Natural killer cell treated with Interleukin-12 subunit alpha and Interleukin-12 subunit beta and Interleukin-15 and Interleukin-18, amount 100 ng/mL, for 72 hours (primary cell): ENCODE measurements around the gene ENTHD1. TPM values are rescaled to one million over a fixed set of nuclear protein-coding genes. Genes with fewer than 3 reads are reported as not detected.
"Not testable (repeated sequence)": the region's sequence is repeated elsewhere in the genome, so short reads cannot be mapped to it uniquely, and the experiment has no call there.

Source experiments
- ATAC-seq, 2 donors: fragments of 150-1000 bp; cut with Tn5 transposase in 1 of 2; sonication (Bioruptor Pico), chemical (Tn5 transposase) in 1 of 2; 2 replicates each; pipeline ENCODE4 v1.10.0; 2021
- DNase-seq: peaks from one replicate; pipeline ENCODE4 v3.0.0; 2022; ENCODE audit warnings: low spot score
- H3K27ac Mint-ChIP-seq, 2 donors: 1 replicate in 1 of 2; 2 replicates in 1 of 2; pipeline ENCODE4 v1.8.0; 2022; ENCODE audit warnings: mixed read lengths in 2 of 2, mild to moderate bottlenecking in 1 of 2, moderate library complexity in 1 of 2
- H3K27me3 Mint-ChIP-seq, 2 donors: 1 replicate in 1 of 2; 2 replicates in 1 of 2; pipeline ENCODE4 v1.8.0; 2022; ENCODE audit warnings: mixed read lengths in 2 of 2
- H3K36me3 Mint-ChIP-seq: one replicate; pipeline ENCODE4 v1.8.0; 2022; ENCODE audit warnings: mixed read lengths
- H3K4me1 Mint-ChIP-seq, 2 donors: 1 replicate in 1 of 2; 2 replicates in 1 of 2; pipeline ENCODE4 v1.8.0; 2022; ENCODE audit warnings: low read depth in 2 of 2, mixed read lengths in 2 of 2, mild to moderate bottlenecking in 1 of 2
- H3K4me3 Mint-ChIP-seq: one replicate; pipeline ENCODE4 v1.8.0; 2022; ENCODE audit warnings: mixed read lengths
- H3K9me3 Mint-ChIP-seq: 2 replicates; pipeline ENCODE4 v1.8.0; 2022; ENCODE audit warnings: mixed read lengths
- total RNA-seq, 2 donors: library from RNA; stranded (reverse); gene quantifications; one replicate each; pipeline ENCODE4 v1.2.3, GENCODE V29; 2022

The ENTHD1 gene
- total RNA-seq, 2 donors from 2014 or later: not detected

- Mint-ChIP-seq H3K9me3 (no peaks in the 10 kb centered on the region), H3K27ac (no peak overlapping the region), H3K27me3 (peaks cover 8 to 22% of the 10 kb centered on the region in 2 donors), H3K4me1 (no peaks in the 10 kb centered on the region), H3K36me3 (no peaks in the 10 kb centered on the region), H3K4me3 (no peak overlapping the region)
- DNase-seq (no peak), ATAC-seq (no peak)
Measured at GRCh38 chr22:39765046-39765445, 128.5 kb downstream of the ENTHD1 start.

GRCh38 chr22:39763276-39763675 is 130.3 kb downstream of the ENTHD1 start:
- no peak for DNase-seq
- no peak overlapping the region for H3K4me3 Mint-ChIP-seq
- no peaks in the 10 kb centered on the region for H3K4me1 Mint-ChIP-seq
- peaks cover 8 to 16% of the 10 kb centered on the region in 2 donors for H3K27me3 Mint-ChIP-seq
- H3K36me3 Mint-ChIP-seq: no peaks in the 10 kb centered on the region
- no peak for ATAC-seq
- H3K27ac Mint-ChIP-seq: no peak overlapping the region
- H3K9me3 Mint-ChIP-seq: no peaks in the 10 kb centered on the region

- no peaks in the 10 kb centered on the region for H3K36me3 Mint-ChIP-seq
- peaks cover 9 to 15% of the 10 kb centered on the region in 2 donors for H3K4me1 Mint-ChIP-seq
- no peaks in the 10 kb centered on the region for H3K9me3 Mint-ChIP-seq
- H3K4me3 Mint-ChIP-seq: no peak overlapping the region
- no peak overlapping the region for H3K27ac Mint-ChIP-seq
- peaks cover 17 to 19% of the 10 kb centered on the region in 2 donors for H3K27me3 Mint-ChIP-seq
- no peak for DNase-seq
- no peak for ATAC-seq
Measured at GRCh38 chr22:39750759-39751158, 142.8 kb downstream of the ENTHD1 start.

DNA sequence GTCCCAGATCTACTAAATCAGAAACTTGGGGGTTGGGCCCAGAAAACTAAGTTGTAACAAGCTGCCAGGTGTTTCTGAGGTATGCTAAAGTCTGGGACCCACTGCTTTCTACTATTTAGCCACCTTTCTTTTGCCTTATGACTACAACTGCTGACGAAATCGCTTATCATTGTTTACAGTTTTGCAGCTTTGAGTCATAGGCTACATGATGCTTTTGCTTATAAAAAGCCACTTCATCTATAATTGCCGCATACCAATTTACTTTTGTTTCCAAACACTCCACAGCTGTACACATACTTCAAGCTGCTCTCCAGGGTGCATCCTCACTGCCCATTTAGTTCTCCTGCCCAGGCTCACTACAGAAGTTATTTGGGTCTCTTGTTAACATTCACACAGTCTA is 144.7 kb downstream of the ENTHD1 start:
- H3K36me3 Mint-ChIP-seq: no peaks in the 10 kb centered on the region
- ATAC-seq (no peak), DNase-seq (no peak)
- H3K4me1 Mint-ChIP-seq: peaks cover 14 to 21% of the 10 kb centered on the region in 2 donors
- H3K27ac Mint-ChIP-seq: no peak overlapping the region
- H3K9me3 Mint-ChIP-seq: no peaks in the 10 kb centered on the region
- H3K27me3 Mint-ChIP-seq: peaks cover 9 to 12% of the 10 kb centered on the region in 2 donors
- no peak overlapping the region for H3K4me3 Mint-ChIP-seq

- ATAC-seq (peak in 1 of 2 donors; percentile 61), DNase-seq (no peak)
- Mint-ChIP-seq H3K4me3 (peak overlapping the region; percentile 18), H3K27ac (peak overlapping the region; percentile 15 to 67), H3K36me3 (no peaks in the 10 kb centered on the region), H3K27me3 (peaks cover 0 to 5% of the 10 kb centered on the region in 2 donors), H3K9me3 (no peaks in the 10 kb centered on the region), H3K4me1 (peaks cover 14 to 20% of the 10 kb centered on the region in 2 donors)
Measured at GRCh38 chr22:39746600-39747262, 146.8 kb downstream of the ENTHD1 start.

DNA sequence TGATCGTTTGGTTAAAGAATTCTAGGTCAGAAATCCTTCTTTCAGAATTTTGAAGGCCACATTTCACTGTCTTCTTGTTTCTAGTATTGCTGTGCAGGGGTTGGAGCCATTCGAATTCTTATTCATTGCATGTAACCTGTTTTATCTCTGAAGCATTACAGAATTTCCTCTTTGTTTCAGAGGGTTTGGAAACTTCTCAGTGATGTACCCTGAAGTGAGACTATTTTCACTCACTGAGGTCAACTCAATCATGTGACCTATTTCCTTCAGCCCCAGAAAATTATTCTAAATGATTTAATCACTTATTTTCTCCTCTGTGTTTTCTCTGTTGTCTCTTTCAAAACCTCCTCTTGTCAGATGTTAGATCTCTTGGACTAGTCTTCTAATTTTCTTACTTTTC is 147.8 kb downstream of the ENTHD1 start:
- ATAC-seq (peak in 1 of 2 donors; percentile 66), DNase-seq (no peak)
- peaks cover 14 to 20% of the 10 kb centered on the region in 2 donors for H3K4me1 Mint-ChIP-seq
- H3K4me3 Mint-ChIP-seq: peak overlapping the region; percentile 18
- H3K27me3 Mint-ChIP-seq: peaks cover 0 to 7% of the 10 kb centered on the region in 2 donors
- no peaks in the 10 kb centered on the region for H3K36me3 Mint-ChIP-seq
- H3K9me3 Mint-ChIP-seq: no peaks in the 10 kb centered on the region
- H3K27ac Mint-ChIP-seq: peak overlapping the region; percentile 15 to 67

DNA sequence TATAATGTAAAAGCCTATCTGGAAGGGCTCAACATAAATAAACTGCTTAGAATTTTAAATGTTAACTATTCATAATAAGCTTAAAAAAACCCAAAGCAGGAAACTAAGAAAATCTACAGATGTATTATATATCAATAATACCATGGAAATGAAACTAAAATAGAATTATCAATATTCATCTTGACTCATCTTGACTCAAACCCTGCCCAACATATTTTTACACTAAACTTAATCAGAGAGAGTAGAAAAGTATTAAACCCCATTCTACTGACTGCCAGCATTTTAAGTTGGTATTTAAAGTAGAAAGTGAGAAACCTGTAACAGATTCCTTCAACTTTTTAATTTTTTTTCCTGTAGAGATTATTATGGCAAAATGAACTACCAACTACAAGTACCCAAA is 149.2 kb downstream of the ENTHD1 start:
- Mint-ChIP-seq H3K36me3 (peaks cover 1% of the 10 kb centered on the region), H3K27ac (no peak overlapping the region), H3K4me3 (no peak overlapping the region), H3K9me3 (no peaks in the 10 kb centered on the region), H3K27me3 (peaks cover 2 to 5% of the 10 kb centered on the region in 2 donors), H3K4me1 (peaks cover 14 to 20% of the 10 kb centered on the region in 2 donors)
- no peak for DNase-seq
- ATAC-seq: no peak

GRCh38 chr22:39743935-39744334 is 149.6 kb downstream of the ENTHD1 start:
- ATAC-seq (no peak), DNase-seq (no peak)
- Mint-ChIP-seq H3K4me3 (no peak overlapping the region), H3K9me3 (no peaks in the 10 kb centered on the region), H3K4me1 (peaks cover 14 to 20% of the 10 kb centered on the region in 2 donors), H3K27me3 (peaks cover 5 to 6% of the 10 kb centered on the region in 2 donors), H3K27ac (no peak overlapping the region), H3K36me3 (peaks cover 5% of the 10 kb centered on the region)

DNA sequence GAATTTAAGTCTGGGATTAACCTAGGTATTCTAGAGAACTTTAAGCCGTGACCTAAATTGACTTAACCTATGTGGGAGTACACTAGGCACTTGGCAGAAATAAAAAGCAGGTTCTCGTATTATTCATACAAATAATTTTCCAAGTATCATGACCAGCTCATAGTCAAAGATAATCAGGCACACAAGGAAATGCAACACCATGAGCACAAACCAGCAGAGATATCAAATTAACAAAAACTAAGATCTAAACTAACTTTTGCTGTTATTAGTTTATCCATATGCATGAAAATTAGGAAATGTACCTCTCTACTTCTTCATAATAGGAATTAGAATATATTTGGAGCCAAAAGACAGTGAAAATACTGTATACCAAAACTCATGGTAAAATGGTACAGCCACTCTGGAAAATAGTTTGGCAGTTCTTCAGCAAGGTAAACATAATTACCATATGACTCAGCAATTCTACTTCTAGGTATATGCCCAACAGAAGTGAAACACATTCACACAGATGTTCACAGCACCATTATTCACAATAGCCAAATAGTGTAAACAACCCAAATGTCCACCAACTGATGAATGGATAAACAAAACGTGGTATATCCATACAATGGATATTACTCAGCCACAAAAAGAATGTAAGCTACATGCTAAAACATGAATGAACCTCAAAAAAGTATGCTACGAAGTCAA is 154.1 kb downstream of the ENTHD1 start:
- no peak for ATAC-seq
- no peaks in the 10 kb centered on the region for H3K9me3 Mint-ChIP-seq
- no peak overlapping the region for H3K4me3 Mint-ChIP-seq
- no peak overlapping the region for H3K27ac Mint-ChIP-seq
- H3K27me3 Mint-ChIP-seq: peaks cover 21 to 26% of the 10 kb centered on the region in 2 donors
- no peak for DNase-seq
- peaks cover 5% of the 10 kb centered on the region for H3K36me3 Mint-ChIP-seq
- peaks cover 0 to 4% of the 10 kb centered on the region in 2 donors for H3K4me1 Mint-ChIP-seq

DNA sequence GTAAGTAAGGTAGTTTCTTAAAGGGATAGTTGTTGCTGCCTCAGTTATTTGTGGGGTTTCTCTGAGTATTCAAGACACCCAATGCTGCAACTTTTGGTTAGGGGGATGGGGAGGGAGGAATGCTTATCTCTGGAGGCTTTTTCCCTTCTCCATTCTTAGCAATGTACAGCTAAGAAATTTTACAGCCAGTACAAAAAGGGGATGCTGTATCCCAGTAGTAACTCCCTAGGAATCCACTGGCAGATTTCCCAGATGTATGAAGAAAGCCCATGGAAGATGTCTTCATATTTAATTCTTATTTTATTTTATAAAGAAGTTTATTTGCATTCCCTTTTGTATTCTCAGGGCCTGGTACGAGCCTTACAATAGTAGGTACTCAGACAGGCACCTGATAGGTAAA is 154.8 kb downstream of the ENTHD1 start:
- no peak overlapping the region for H3K4me3 Mint-ChIP-seq
- H3K9me3 Mint-ChIP-seq: no peaks in the 10 kb centered on the region
- H3K27me3 Mint-ChIP-seq: peaks cover 21 to 26% of the 10 kb centered on the region in 2 donors
- peaks cover 5% of the 10 kb centered on the region for H3K36me3 Mint-ChIP-seq
- H3K4me1 Mint-ChIP-seq: peaks cover 0 to 4% of the 10 kb centered on the region in 2 donors
- ATAC-seq (no peak), DNase-seq (no peak)
- H3K27ac Mint-ChIP-seq: no peak overlapping the region

DNA sequence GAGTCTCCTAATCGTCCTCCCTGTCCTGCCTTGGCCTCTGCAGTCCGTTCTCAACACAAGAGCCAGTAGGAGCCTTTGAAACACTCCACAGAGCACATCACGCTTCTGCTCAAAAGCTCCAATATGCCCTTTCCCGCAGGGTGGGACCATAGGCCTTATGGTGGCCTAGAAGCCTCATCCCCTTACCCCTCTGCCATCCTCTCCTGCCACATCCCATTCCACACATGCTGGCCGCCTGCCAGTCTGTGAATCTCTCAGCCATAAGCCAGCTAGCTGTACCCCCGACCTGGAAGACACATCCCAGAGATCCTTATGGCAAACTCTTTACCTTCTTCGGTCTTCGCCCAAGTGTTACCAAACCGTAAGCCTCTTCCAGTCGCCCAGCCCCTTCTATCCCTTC is 157.8 kb downstream of the ENTHD1 start:
- Mint-ChIP-seq H3K27me3 (peaks cover 21 to 28% of the 10 kb centered on the region in 2 donors), H3K4me3 (no peak overlapping the region), H3K36me3 (peaks cover 5% of the 10 kb centered on the region), H3K27ac (no peak overlapping the region), H3K4me1 (no peaks in the 10 kb centered on the region), H3K9me3 (no peaks in the 10 kb centered on the region)
- no peak for ATAC-seq
- DNase-seq: peak; percentile 34

DNA sequence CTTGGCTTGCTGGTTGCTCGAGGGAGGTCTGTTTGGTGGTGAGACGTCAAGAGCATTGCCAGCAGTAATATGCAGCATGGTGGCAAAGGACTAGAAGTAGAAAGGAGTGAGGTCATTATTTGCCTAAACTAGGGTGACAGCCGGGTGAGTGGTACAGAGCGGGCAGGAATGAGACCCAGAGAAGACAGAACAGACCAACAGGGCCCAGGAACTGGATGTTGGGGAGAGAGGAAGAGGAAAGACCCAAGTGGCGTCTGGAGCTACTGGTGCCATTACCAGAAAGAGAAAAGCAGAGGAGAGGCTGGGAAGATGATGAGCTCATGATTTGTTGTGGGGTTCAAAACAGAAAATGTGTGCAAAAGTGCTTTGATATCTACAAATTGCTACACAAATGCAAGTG is 158.7 kb downstream of the ENTHD1 start:
- H3K4me3 Mint-ChIP-seq: no peak overlapping the region
- DNase-seq (peak; percentile 13), ATAC-seq (no peak)
- H3K9me3 Mint-ChIP-seq: no peaks in the 10 kb centered on the region
- no peaks in the 10 kb centered on the region for H3K4me1 Mint-ChIP-seq
- peaks cover 21 to 28% of the 10 kb centered on the region in 2 donors for H3K27me3 Mint-ChIP-seq
- peaks cover 5% of the 10 kb centered on the region for H3K36me3 Mint-ChIP-seq
- H3K27ac Mint-ChIP-seq: no peak overlapping the region

DNA sequence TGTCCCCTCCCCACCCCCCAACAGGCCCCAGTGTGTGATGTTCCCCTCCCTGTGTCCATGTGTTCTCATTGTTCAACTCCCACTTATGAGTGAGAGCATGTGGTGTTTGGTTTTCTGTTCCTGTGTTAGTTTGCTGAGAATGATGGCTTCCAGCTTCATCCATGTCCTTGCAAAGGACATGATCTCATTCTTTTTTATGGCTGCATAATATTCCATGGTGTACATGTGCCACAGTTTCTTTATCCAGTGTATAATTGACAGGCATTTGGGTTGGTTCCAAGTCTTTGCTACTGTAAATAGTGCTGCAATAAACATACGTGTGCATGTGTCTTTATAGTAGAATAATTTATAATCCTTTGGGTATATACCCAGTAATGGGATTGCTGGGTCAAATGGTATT is 159.5 kb downstream of the ENTHD1 start:
- ATAC-seq, H3K36me3 Mint-ChIP-seq, H3K4me3 Mint-ChIP-seq, DNase-seq, H3K9me3 Mint-ChIP-seq, H3K27ac Mint-ChIP-seq, H3K4me1 Mint-ChIP-seq: not testable (repeated sequence)
- H3K27me3 Mint-ChIP-seq: peaks cover 16 to 28% of the 10 kb centered on the region in 2 donors

DNA sequence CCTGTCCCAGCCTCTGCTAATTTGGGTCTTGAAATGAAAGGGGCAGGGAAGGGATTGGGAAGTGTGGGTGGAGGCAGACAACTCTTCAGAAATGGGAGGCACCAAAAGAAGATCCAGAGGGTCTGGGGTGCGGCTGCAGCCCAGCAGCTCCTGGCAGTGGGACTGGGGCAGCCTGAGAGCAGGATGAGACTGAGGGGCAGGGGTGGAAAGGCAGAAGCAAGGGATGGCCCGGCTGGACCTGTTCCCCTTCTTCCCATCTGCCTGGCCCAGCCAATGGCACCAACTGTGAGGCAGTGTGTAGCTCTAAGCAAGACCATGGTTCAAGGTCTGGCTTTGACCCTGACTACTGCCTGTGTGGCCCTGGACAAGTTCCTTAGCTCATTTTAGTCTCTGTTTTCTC is 160.4 kb downstream of the ENTHD1 start:
- H3K4me3 Mint-ChIP-seq: no peak overlapping the region
- H3K27ac Mint-ChIP-seq: no peak overlapping the region
- H3K9me3 Mint-ChIP-seq: no peaks in the 10 kb centered on the region
- no peak for ATAC-seq
- no peaks in the 10 kb centered on the region for H3K36me3 Mint-ChIP-seq
- DNase-seq: no peak
- H3K27me3 Mint-ChIP-seq: peaks cover 13 to 26% of the 10 kb centered on the region in 2 donors
- H3K4me1 Mint-ChIP-seq: no peaks in the 10 kb centered on the region
